Bronchial epithelial cell (primary cell): ENCODE results near the gene CNGA4. TPM values are rescaled to one million over a fixed set of nuclear protein-coding genes. Genes with fewer than 3 reads are reported as not detected.
A peak's percentile ranks its signal among the peaks of the same experiment; 100 is the strongest.

Source experiments
- DNase-seq: peaks from one replicate; pipeline ENCODE4 v3.0.0-alpha.2; 2010; ENCODE audit warnings: low read depth
- FAIRE-seq: peaks from 2 replicates; lab custom pipeline; 2011; peaks lifted over from hg19 to GRCh38; lab: Jason Lieb, UNC
- H3K27me3 ChIP-seq: 2 replicates; pipeline ENCODE4 v1.5.1; 2011; ENCODE audit warnings: low read length; ENCODE audit not compliant: control insufficient read depth, insufficient read depth
- H3K36me3 ChIP-seq: 2 replicates; pipeline ENCODE4 v1.5.1; 2011; ENCODE audit warnings: low read length; ENCODE audit not compliant: control insufficient read depth, insufficient read depth
- H3K4me3 ChIP-seq: 2 replicates; pipeline ENCODE4 v1.5.1; 2011; ENCODE audit warnings: mild to moderate bottlenecking, low read depth, low read length, control low read depth
- total RNA-seq: library from RNA; depleted of rRNA; stranded (reverse); fragments of >200 nt; gene quantifications from 2 replicates; pipeline ENCODE4 v1.2.1, GENCODE V29; 2014
- TF ChIP-seq, protein P1 (sequence below): IDR thresholded peaks from 2 replicates; pipeline ENCODE4 v1.5.1; 2011; ENCODE audit warnings: mild to moderate bottlenecking, moderate library complexity, low read length, control low read depth, inconsistent platforms; ENCODE audit not compliant: insufficient read depth, severe bottlenecking

The CNGA4 gene
- total RNA-seq, 1 donor from 2014 or later: 0.26 TPM

DNA sequence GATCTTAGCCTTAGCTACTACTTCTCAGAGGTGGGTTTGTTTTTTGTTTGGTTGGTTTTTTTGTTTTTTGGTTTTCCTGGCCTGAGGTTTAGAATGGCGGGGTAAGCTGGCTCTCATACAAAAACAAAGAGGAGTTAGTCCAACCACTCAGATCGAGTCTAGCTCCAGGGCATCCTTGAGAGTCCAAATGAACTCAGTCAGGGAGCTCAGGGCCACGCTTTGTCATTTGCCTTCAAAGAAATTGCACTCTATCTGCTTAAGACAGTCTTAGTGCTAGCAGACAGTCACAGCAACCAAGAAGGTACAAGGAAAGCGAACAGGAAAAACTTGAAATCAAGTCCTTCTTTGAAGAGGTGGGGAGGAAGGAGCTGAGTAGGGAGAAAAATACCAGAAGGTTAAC, 22.4 kb upstream of the CNGA4 start:
- TF ChIP-seq, protein P1, sequence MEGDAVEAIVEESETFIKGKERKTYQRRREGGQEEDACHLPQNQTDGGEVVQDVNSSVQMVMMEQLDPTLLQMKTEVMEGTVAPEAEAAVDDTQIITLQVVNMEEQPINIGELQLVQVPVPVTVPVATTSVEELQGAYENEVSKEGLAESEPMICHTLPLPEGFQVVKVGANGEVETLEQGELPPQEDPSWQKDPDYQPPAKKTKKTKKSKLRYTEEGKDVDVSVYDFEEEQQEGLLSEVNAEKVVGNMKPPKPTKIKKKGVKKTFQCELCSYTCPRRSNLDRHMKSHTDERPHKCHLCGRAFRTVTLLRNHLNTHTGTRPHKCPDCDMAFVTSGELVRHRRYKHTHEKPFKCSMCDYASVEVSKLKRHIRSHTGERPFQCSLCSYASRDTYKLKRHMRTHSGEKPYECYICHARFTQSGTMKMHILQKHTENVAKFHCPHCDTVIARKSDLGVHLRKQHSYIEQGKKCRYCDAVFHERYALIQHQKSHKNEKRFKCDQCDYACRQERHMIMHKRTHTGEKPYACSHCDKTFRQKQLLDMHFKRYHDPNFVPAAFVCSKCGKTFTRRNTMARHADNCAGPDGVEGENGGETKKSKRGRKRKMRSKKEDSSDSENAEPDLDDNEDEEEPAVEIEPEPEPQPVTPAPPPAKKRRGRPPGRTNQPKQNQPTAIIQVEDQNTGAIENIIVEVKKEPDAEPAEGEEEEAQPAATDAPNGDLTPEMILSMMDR: no peak
- H3K4me3 ChIP-seq: no peak overlapping the region
- no peak for DNase-seq
- H3K36me3 ChIP-seq: peaks cover 21% of the 10 kb centered on the region
- FAIRE-seq: no peak
- H3K27me3 ChIP-seq: no peaks in the 10 kb centered on the region

- TF ChIP-seq, protein P1: no peak
- DNase-seq (no peak), FAIRE-seq (no peak)
- H3K4me3 ChIP-seq: no peak overlapping the region
- H3K36me3 ChIP-seq: peaks cover 28% of the 10 kb centered on the region
- no peaks in the 10 kb centered on the region for H3K27me3 ChIP-seq
Measured at GRCh38 chr11:6217722-6218121, 21.2 kb upstream of the CNGA4 start.

- TF ChIP-seq, protein P1: no peak
- DNase-seq: peak; percentile 94
- Histone ChIP-seq H3K27me3 (no peaks in the 10 kb centered on the region), H3K36me3 (peaks cover 35% of the 10 kb centered on the region), H3K4me3 (no peak overlapping the region)
- FAIRE-seq: peak; percentile 77
Measured at GRCh38 chr11:6219359-6219758, 19.5 kb upstream of the CNGA4 start.

- TF ChIP-seq, protein P1: no peak
- FAIRE-seq (no peak), DNase-seq (no peak)
- no peak overlapping the region for H3K4me3 ChIP-seq
- peaks cover 17% of the 10 kb centered on the region for H3K36me3 ChIP-seq
- H3K27me3 ChIP-seq: no peaks in the 10 kb centered on the region
Measured at GRCh38 chr11:6223854-6224253, 15.0 kb upstream of the CNGA4 start.

GRCh38 chr11:6224421-6224820, 14.5 kb upstream of the CNGA4 start:
- TF ChIP-seq, protein P1: no peak

DNA sequence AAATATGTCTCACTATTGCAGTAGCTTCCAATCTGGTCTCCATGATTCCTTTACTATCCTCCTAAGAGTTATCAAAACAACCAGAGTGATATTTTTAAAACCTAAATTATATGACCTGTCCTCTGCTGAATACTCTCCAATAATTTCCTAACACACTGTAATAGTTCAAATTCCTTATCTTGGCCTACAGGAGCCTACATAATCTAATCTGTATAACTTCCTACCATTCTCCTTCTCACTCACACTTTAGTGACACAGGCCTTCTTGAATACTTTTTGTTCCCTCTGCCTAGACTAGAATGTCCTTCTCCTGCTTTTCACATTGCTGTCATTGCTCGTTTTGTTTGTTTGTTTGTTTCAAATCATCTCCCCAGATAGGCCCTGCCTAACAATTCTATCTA, 13.9 kb upstream of the CNGA4 start:
- TF ChIP-seq, protein P1: no peak

More at GRCh38 chr11:6224421-6224820, 14.5 kb upstream of the CNGA4 start:
- FAIRE-seq (no peak), DNase-seq (no peak)
- Histone ChIP-seq H3K36me3 (peaks cover 17% of the 10 kb centered on the region), H3K4me3 (no peak overlapping the region), H3K27me3 (no peaks in the 10 kb centered on the region)

More for the DNA sequence above, 13.9 kb upstream of the CNGA4 start:
- Histone ChIP-seq H3K36me3 (peaks cover 19% of the 10 kb centered on the region), H3K27me3 (no peaks in the 10 kb centered on the region), H3K4me3 (no peak overlapping the region)
- no peak for DNase-seq
- no peak for FAIRE-seq
